ENCODE data around the gene TMEM116.
"Not testable (repeated sequence)": the region's sequence is repeated elsewhere in the genome, so short reads cannot be mapped to it uniquely, and the experiment has no call there.

The TMEM116 gene

DNA sequence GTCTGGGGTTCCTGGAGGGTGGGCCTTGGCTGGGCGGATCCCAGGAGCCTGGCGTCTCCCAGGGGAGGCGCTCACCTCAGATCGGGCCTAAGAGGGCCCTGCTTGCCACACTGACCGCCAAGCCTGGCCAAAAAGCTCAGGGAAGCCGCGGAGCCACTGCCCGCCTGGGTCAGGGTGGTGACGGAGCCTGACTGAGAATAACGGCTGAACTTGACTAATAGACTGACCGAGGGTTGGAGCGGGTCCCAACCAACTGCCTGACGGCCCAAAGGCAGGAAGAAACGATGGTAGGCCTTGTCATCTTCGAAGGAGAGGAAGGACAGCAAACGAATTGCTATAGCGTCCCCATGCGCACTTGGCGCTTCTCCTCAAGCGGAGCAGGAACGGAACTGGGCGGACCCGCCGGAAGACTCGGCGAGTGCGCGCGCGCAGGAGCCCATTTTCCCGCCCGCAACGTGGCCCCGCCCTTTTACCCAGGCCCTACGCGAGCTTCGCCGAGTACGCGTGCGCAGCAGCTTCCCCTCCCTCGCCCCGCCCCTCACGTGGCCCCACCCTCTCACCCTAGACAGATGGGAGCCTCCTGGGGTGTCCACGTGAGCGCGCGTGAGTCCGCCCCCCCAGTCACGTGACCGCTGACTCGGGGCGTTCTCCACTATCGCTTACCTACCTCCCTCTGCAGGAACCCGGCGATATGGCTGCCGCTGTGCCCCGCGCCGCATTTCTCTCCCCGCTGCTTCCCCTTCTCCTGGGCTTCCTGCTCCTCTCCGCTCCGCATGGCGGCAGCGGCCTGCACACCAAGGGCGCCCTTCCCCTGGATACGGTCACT is at the start of gene TMEM116, which contains the start of gene ERP29:
Gene TMEM116, minus strand, starts transcription at position 391 of the 826 bp plus-strand sequence. CDS start 7,895 bp downstream, outside the sequence.
Gene ERP29, plus strand, starts transcription at position 652 of the 826 bp plus-strand sequence. Its CDS starts 40 bp downstream, at position 692.
- peak; percentile 98 for DNase-seq

DNA sequence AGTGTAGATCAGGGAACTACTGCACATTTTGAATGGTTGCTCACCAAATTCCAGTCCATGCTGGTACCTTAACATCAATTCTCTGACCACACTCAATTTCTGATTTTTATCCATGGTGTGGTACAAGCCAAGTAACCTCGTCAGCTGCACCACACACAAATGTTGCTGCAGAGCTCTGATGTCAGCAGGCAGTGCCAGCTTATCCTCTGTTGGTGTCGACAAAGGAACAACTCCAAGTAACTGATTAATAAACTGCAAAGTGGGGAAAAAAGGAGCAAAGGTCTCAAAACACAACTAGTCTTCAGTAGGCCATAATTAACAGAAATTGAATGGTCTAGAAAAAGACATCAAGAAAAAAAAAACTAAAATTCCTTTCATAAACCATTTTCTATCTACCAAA is 48.2 kb upstream of the TMEM116 start:
- no peak for DNase-seq

DNA sequence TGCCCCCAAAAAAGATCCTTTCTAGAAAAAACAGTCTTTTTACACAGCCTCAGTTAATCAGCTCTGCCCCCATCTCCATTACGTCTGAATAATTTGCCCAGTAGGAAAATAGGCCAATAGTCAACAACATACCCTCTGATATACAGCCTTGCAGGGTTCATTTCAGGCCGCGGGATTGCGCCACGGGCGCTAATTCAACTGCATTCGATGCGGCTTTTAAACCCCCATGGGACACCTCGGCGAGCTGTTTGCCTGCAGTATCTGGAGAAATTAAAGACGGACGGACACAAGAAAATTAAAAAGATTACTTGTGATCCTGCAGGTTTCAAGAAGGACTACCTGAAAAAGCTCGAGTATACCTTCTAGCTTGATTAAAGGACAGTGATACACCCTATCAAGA is 36.4 kb upstream of the TMEM116 start:
- no peak for DNase-seq

DNA sequence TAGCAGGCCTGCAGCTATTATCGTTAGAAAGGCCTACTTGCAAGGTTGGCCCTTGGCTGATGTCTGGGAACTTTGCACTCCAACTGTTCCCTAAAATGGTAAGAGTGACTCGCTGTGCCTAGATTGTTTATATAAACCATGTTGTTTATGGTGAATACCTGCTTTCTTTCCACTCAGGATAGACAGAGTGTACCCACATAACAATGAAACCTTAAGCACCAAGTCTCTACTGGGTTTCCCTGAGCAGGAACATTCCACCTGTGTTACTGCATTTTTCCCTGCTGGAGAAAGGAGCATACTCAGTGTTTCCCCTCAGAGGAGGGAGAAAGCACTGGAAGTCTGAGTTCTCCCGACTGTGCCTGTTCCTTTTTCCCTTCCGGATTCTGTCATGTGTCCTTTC is 33.0 kb upstream of the TMEM116 start:
- no peak for DNase-seq

DNA sequence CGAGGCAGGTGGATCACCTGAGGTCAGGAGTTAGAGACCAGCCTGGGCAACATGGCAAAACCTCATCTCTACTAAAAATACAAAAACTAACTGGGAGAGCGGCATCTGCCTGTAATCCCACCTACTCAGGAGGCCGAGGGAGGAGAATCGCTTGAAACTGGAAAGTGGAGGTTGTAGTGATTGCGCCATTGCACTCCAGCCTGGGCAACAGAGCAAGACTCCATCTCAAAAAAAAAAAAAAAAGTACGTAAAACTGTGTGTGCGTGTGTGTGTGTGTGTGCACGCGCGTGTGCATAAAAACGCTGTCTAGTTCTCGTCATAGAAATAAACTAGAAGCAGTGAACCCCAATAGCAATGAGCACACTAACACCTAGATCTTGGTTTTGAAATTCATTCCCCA is 23.6 kb upstream of the TMEM116 start:
- DNase-seq = not testable (repeated sequence)

DNA sequence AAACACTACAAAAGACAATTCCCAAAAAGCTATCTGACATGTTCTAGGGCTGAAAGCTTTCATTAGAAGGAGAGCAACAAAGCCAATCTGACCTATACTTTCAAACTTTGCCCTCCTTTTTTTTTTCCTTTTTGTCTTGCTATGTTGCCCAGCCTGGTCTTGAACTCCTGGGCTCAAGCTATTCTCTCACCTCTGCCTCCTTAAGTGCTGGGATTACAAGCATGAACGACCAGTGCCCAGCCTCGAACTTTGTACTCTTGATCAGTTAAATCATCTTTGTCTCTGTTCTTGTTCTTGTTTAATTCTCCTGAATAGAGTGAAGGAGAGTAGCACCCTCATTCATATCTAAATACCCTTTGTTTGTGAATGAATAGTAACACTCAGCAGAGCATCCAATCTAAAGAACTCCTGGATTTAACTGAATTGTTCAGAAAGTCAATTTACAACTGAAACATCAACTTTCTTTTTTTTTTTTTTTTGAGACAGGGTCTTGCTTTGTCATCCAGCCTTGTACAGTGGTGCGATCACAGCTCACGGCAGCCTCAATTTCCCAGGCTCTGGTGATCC is 22.3 kb upstream of the TMEM116 start:
- DNase-seq = no peak

DNA sequence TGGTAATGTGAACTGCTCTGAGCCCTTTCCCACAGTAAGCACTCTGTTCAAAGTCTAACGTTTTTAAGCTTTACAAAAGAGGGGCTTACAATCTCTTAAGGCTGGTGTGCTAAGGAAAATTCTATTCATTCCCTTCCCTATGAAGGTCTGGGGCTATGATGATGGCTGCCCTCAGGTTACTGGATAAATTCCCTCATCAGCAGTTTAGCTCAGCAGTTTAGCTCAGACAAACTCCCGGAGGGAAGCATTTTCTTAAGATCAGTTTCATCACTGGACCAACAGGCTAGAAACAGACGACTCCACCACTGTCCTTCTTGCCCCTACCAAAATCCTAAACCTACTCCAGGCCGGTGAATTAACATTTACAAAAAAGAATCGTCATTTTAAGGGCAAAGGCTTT is 19.3 kb upstream of the TMEM116 start:
- DNase-seq = no peak

DNA sequence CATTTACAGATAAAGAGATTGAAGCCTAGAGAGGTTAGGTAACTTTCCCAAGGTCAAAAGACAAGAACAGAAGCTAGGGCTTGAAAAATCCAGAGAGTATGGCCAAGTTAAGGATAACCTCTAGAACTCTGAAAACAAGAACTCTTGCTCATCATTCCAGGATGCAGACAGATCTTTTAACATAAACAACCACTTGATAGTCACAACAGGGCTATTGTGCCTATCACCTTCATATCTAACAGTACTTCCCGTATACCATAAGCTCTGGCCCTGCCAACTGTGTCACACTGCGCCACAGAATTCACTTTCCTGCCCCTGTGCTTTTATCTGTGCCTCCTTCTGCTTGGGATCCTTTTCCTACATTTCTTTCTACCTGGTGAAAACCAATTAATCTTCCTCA is 18.5 kb upstream of the TMEM116 start:
- DNase-seq = no peak

DNA sequence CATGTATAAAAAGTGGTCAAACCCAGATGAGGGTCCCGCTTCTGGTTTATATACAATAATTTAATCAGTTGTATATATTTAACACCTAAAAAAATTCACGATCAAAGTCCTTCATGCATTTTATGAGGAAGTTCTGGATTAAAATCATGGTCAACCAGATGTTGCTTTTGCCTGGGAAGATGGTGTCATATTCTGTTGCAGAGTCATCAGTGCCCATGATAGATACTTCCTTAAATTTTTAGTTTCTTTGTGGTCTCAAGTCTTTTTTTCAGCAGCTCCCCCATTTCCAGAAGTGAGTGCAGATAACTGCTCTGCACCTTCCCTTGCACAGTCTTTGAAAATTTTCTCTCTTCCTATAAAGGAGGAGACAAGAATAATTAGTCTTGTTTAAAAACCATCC is 16.3 kb upstream of the TMEM116 start:
- no peak for DNase-seq

DNA sequence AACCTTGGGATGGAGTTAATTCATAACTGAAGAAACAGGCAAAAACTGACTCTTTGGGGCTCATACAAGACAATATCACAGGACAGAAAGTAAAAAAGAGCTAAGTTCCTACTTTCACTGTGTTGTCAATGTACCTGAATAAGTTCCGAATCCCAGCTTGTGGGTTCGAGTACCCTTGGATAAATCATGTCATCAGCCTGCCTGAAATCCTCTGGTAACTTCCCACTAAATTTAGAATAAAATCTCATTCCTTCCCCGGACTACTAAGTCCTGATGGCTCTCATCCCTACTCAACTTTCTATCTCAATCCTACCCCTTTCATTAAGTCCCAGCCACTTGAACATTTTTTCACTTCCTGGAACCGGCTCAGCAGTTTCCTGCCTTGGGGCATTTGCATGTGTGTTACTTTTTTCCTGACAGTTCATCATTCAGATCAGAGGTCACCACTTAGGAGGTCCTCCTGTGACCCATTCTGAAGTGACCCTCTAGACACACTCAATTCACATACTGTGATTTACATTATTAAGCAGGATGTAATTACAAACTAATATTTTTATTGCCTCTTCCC is 12.9 kb upstream of the TMEM116 start:
- no peak for DNase-seq

DNA sequence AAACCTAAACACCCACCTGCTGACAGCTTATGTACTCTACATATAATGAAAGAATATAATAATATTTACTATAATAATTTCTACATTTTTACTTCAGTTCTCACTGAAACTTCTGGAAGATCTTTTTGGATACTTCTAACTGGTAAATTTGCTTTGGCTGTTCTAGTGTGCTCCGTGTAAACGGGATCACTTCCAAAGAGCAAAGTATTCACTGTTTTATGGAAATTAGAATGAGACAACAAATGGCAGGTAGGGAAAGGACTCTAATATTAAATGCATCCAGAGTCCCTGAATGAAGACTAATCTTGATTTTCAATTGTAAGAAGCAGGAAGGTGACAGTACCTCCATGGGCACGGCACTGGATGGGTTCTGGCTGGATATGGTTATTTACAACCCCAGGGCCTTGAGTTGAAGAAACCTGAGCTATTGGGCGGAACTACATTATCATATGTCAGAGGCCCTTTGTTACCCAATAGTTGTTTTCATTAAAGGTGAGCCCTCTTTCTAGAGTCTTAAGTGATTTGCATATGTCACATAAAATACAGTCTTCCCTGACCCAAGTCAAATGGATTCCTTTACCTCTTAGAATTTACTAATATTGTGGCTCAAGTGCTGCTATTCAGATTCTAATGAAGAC is 10.9 kb upstream of the TMEM116 start:
- DNase-seq = no peak

DNA sequence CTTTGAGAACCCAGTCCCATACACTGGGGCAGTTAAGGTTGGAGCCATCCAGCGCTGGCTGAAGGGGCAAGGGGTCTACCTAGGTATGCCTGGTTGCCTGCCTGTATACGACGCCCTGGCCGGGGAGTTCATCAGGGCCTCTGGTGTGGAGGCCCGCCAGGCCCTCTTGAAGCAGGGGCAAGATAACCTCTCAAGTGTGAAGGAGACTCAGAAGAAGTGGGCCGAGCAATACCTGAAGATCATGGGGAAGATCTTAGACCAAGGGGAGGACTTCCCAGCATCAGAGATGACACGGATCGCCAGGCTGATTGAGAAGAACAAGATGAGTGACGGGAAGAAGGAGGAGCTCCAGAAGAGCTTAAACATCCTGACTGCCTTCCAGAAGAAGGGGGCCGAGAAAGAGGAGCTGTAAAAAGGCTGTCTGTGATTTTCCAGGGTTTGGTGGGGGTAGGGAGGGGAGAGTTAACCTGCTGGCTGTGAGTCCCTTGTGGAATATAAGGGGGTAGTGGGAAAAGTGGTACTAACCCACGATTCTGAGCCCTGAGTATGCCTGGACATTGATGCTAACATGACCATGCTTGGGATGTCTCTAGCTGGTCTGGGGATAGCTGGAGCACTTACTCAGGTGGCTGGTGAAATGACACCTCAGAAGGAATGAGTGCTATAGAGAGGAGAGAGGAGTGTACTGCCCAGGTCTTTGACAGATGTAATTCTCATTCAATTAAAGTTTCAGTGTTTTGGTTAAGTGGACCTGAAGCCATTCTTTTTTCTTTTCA is 9.5 kb upstream of the TMEM116 start:
- no peak for DNase-seq

DNA sequence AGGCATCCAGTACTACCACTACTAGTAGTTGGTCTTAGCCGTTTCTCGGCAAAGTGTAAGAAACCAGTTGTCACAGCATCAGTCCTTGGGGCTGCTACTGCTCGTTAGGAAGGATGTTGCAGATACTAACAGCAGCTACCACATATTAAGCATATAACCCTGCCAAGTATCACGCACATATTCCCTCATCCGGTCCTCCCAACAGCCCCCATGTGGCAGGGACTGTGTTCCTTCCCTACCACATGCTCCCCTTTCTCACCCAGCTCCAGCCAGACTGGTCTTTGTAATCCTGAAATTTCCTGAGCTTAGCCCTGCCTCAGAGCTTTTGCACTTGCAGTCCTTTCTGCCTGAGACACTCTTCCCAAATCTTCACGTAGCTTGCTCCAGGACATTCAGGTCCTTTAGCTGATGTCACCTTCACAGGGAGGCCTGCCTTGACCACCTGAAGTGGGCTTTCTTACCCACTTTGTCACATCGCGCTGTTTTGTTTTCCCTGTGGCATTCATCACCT is 8.0 kb upstream of the TMEM116 start:
- DNase-seq = no peak

DNA sequence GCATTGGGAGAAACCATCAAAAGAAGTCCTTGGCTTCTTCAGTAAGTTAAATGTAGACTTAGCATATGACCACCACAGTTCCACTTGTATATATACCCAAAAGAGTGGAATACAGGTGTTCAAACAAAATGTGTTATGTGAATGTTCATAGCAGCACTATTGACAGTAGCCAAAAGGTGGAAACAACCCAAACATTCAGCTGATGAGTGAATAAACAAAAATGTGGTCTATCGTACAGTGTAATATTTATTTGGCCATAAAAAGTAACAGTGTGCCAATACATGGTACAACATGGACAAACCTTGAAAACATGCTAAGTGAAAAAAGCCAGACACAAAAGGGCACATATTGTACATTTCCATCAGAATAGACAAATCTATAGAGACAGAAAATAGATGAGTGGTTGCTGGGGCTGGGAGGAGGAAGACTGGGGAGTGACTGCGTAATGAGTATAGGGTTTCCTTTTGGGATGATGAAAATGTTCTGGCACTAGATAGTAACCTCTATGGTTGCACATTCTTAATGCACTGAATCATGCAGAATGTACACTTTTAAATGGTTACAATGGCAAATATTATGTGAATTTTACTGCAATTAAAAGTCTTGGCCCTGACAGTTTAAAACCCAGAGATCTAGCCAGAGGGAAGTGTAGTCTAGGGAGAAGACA is 5.7 kb upstream of the TMEM116 start:
- DNase-seq = peak; percentile 39

DNA sequence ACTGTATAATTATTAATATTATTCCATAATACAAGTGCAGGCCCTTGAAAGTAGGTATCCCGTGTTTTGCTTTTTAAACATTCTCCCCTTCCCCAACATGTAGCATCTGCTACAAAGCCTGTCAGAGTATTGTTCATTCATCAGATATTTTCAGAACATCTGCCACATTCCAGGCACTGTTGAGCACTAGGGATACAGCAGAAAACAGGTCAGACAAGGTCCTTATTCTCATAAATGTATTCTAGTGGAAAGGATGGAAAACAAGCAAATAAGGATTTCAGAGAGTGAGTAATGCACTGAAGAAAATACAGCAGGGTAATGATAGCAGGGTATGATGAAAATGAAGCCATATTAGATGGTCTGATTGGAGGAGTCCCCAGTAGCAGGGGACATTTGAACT is 4.1 kb upstream of the TMEM116 start:
- no peak for DNase-seq

DNA sequence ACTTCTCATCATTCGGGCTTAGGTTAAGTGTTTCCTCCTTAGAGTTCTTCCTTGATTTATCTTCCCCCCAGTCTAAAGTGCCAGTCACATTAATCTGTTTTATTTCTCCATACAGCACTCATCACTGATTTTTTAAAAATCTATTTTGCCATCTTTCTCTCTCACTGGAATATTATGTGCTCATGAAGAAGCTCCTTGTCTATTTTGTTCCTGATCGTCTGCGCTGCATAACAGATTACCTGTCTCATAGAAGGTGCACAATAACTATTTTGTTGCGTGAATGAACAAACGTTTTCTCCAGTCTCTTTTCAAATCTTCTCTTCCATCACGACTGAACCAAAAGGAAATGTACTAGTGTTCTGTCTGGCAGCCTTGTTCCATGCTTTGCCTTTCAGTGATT is 3.0 kb upstream of the TMEM116 start:
- no peak for DNase-seq

DNA sequence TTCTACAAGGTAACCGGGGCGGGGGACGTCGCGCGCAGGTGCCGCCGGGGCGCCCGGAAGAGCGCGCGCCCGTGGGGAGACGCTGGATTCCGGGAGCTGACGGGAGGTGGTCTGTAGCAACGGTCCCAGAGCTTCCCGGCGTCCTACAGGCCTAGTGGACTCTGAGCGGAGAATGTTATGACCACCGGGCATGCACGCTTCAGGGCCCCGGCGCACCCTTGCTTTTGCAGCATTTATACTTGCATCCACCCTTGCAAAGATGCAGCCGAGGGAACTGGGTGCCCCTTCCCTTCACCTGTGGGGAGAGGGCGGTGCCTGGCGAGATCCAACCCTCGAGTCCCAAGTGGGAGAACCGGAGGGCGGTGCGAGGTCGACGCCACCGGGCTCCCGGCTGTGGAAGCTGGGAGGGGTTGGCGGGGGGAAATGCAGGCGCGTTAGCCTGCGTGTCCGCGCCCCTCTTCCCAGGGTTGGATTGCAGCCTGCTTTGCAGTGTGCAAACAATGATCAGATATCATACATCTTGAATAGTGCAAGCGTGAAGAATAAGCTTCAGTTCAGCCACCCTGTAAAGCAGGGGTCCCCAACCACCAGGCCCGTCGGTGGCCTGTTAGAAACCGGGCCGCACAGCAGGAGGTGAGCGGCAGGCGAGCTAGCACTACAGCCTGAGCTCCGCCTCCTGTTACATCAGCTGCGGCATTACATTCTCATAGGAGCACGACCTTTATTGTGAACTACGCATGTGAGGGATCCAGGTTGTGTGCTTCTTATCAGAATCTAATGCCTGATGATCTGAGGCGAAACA is 837 bp upstream of the TMEM116 start:
- DNase-seq = peak; percentile 85

DNA sequence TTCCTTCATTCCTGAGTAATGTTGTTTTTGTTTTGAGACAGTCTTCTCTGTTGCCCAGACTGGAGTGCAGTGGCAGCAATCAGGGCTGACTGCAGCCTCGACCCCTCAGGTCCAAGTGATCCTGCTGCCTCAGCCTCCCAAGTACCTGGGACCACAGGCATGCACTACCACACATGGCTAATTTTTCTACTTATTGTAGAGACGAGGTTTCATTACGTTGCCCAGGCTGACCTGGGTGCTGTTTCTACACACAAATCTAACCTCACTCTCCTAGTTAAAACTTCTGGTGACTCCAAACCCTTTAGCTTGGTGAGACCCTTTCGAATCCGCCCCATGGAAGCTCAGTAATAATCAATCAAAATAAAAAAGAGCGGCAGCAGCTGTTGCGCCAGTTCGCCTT is 1.3 kb downstream of the TMEM116 start:
- DNase-seq = no peak

DNA sequence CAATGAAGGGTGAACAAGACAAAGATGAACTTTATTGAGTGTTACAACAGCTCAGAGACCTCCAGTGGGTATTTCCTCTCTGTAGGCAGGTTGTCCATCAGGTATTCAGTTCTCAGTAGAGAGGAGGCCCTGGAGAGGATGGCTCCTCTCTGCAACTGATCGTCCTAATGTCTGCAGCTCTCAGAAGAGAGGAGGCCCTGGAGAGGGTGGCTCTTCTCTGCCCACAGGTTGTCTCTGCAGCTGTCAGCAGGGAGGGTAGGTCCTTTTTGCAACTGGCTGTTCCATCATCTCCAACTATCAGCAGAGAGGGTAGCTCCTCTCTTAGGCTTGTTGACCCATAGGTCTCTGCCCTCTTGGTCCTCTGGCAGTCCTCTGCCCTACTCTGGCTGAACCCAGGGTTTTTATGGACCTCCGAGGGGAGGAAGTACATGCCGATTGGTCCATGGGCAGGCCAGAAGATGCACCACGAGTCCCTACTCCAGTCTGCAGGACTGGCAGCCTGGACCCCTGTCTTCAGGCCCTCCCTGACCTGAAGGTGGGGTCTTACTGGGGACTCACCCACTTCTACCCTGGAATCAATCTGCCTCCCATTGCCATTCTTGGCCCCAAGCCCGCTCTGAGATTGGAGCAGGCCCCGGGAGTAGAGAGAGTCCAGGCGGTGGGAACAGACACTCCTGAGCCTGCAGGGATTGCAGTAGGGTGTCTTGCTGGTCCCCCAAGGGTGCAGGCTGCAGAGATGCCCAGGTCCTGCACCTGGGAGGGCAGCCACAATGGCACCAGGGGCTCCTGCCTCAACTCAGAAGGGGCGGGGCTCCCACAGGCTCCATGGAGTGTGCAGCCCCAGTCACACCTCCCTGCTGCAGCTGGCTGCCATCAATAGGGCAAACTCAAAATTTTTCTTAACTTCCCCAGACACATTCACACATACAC is 2.3 kb downstream of the TMEM116 start:
- DNase-seq = no peak

DNA sequence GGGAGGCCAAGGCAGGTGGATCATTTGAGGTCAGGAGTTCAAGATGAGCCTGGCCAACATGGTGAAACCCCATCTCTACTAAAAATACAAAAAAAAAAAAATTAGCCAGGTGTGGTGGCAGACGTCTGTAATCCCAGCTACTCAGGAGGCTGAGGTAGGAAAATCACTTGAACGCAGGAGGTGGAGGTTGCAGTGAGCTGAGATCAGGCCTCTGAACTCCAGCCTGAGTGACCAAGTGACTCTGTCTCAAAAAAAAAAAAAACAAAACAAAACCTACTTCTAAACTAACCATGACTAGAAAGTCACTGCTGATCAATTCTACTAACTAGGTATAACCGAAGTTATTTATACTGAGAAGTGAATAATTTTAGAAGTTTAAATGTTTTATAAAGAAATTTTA is 3.4 kb downstream of the TMEM116 start:
- DNase-seq = not testable (repeated sequence)
